ENCODE results near the gene MT1F.

DNA sequence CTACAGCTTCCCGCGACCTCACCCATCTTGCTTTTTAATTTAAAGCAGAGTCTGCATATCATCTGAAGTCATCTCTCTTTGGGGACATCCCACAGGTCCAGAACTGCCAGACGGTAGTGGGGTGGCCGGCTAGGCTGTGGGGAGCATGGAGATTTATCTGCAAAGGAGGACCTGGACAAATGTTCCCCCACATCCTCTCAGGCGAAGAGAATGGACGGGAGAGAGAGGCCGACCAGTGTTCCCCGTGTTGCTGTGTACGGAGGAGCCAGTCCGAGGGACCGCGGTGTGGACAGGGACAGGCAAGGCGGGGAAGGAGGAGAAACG lies 26.0 kb upstream of the MT1F start:
- TF ChIP-seq CTCF (IDR thresholded peaks at IDR 0.05; ENCODE audit: insufficient read depth, low read depth, low read length) (no peak), EZH2 (IDR thresholded peaks at IDR 0.05; ENCODE audit: insufficient read depth, low read length) (no peak)

Data from astrocyte (in vitro differentiated cells and primary cell).